Activated CD4-positive, CD25-positive, alpha-beta regulatory T cell treated with anti-CD3 and anti-CD28 coated beads, Interleukin-2, amount 50 U/mL, for 24 hours (primary cell): ENCODE data around the gene DPP4.
"Not testable (repeated sequence)": the region's sequence is repeated elsewhere in the genome, so short reads cannot be mapped to it uniquely, and the experiment has no call there.

Experiments
- ATAC-seq, 2 donors: fragments of 150-1000 bp; cut with Tn5 transposase; one replicate each; pipeline ENCODE4 v1.10.0; 2021; ENCODE audit warnings: mild to moderate bottlenecking in 1 of 2, moderate library complexity in 1 of 2

The DPP4 gene

DNA sequence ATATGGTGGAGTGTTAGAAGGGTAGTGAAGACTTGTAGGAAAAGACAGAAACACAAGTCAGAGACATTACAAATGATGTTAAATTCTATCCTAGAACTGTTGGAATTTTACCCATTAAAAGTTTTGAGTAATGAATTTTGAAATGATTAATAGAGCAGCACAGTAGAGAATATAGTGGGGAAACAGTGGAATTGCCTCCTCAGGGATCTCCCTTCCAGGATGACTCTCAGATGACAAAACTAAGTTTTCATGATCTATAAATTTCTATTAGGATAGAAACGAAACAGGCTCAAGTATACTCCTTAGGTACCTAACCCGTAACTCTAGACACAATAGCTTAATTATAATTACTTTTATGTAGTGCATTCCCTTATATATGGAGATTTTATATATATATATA lies 86.7 kb downstream of the DPP4 start:
- no peak for ATAC-seq

GRCh38 chr2:161983866-161984265 lies 90.1 kb downstream of the DPP4 start:
- ATAC-seq: no peak

GRCh38 chr2:161983331-161983651 lies 90.7 kb downstream of the DPP4 start:
- no peak for ATAC-seq

GRCh38 chr2:161982548-161983330 lies 91.3 kb downstream of the DPP4 start:
- ATAC-seq: peak in 1 of 2 donors; percentile 28

DNA sequence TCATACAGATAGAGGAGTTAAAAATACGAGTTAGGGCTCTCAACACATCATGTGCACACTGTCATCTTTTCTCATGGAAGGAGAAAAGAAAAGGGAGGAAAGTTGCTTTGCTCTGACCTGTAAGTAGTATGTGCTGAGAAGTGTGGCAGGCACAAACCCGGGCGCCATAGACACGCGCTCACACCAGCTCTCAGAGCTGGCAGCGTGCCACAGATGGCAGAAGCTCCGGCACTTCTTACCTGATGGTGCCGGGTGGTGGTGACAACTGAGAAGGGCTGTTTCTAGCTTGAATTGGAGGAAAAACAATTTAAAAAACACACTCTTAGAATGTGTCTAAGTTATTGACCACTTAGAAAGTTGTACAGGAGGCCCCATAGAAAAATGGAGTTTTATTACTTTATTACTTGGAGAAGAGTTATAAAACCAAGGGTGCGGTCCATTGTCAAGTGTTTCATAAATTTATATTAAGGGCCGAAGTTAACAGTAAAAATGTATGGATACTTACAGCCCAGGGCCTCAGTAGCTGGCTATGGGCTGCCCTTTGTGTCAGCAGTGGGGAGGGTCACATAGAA lies 92.2 kb downstream of the DPP4 start:
- ATAC-seq: no peak

GRCh38 chr2:161980976-161981375 lies 93.0 kb downstream of the DPP4 start:
- ATAC-seq: peak in 1 of 2 donors; percentile 55

GRCh38 chr2:161979490-161979889 lies 94.5 kb downstream of the DPP4 start:
- no peak for ATAC-seq

GRCh38 chr2:161977926-161978325 lies 96.1 kb downstream of the DPP4 start:
- not testable (repeated sequence) for ATAC-seq

- no peak for ATAC-seq
Measured at GRCh38 chr2:161976917-161977316, 97.1 kb downstream of the DPP4 start.

DNA sequence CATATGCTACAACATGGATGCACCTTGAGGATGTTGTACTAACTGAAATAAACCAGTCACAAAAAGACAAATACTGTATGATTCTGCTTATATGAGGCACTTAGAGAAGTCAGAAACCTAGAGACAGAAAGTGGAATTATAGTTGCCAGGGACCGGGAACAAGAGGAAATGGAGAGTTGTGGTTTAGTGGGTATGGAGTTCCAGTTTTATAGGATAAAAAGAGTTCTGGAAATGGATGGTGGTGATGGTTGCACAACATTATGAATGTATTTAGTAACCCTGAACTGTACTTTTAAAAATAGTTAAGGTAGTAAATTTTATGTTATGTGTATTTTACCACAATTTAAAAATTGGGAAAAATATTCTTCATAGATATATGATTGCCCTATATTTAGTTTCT lies 97.7 kb downstream of the DPP4 start:
- ATAC-seq: no peak

DNA sequence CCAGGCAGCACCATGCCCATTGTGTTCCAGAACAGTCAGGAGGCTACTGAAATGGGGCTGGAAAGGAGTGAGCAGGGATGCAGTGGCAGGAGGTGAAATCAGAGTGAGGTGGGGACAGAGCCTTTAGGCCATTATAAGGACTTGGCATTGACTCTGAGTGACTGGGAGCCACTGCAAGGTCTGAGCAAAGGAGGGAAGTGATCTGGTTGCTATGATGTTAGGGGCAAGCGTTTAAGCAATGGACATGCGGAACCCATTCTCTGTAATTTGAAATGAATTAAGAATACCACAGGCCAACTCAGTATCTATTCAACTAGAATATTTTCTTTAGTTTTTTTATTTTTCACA lies 98.2 kb downstream of the DPP4 start:
- ATAC-seq: no peak

DNA sequence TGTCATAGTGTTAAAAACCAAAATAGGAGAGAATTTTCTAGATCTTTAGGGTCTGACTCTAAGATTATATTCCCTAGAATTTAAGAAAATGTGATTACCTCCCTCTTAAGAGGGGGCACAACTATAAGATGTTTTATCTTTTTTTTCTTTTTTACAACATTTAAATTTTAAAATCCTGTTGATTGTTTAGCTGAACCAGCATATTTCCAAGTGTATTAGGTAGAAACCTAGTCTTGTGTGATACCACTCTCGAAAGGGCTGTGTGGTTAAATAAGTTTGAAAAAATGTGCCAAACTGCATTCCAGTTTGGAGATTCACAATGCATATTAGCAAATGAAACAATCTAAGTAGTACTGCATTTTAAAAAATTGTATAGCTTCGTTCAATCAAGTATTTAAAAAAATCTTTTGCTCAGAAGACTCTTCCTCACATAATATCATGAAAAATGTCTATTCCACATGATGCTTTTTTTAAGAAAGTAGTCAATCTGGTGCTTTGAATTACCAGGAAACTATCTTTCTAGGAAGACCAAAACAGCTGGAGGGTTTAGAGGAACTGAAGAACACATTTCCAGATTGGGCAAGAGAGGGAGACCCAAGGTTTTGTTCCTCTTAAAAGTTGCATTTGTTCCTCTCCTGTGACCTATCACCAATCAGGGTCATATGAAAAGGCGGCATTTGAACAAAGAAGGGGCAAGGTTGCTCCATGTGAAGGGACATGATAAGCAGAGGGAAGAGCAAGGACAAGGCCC lies 98.8 kb downstream of the DPP4 start:
- no peak for ATAC-seq

GRCh38 chr2:161974461-161974860 lies 99.6 kb downstream of the DPP4 start:
- peak in 1 of 2 donors; percentile 24 for ATAC-seq

GRCh38 chr2:161972866-161973265 lies 101.1 kb downstream of the DPP4 start:
- no peak for ATAC-seq

DNA sequence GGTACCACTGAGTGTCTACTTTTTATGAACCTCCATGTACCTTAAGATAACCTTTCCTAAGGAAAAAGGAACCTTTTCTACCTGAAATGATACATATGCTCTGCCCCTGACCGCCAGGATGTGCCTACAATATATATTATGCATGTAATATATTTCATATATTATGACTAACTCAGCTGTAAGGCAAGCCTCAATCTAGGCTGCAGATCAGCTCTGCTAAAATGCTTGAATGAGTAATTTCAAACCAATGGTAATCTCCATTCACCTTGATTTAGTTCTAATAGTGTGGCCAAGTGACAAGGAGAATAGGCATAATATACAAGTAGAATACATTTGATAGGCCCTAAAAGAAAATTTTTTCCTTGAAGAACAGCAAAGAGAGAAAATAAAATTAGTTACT lies 101.8 kb downstream of the DPP4 start:
- peak; percentile 38 to 48 for ATAC-seq

DNA sequence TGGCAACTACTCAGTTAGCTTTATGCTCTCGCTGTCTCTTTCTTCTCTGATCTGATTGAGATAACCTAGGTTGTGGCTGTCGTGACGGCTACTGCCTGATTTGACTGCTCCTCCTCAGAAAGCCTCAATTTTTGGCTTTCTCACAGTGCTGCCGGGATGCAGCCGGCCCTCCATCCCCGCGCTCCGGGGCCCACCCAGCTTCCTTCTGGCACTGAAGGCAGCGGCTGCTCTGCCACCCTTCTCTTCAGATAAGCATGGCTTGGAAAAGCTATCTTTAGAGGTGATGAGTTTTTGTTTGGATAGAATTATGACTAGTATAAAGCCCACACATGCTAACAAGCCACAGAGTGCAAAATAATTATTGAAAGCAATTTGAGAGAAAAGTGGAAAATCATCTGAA lies 102.5 kb downstream of the DPP4 start:
- no peak for ATAC-seq

DNA sequence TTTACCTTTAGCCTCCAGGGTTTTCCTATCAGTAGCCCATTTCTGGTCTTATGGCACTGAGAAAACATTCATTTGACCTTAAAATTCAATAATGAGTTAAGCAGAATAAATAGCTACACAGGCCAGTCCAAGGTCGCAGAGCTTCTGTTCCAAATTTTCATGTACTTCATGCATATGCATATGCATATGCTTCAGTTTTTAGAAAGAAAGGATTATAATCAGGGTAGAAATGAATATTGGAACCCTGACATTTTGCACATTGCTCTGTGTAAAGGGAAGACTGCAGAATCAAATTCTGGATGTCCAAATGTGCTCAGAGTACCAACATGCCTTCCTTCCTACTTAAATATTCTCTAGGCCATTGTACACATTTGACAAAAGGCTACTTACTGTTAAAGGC lies 104.9 kb downstream of the DPP4 start:
- ATAC-seq: no peak

DNA sequence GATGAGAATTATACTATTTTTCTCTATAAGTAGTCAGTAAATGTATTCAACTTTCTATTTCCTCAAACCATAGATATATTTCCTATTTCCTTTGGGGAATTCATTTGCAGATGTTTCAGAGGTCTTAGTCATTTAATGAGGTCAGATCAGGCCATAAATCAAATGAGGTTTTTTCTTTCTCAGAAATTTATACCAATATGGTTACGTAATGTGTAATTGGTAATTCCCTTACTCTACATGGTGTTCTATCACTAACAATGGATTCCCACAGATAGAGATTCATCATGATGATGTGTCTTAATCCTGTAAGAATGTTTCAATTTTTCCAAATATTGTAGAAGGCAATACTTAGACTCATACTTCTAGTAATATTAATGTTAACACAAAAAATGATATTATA lies 108.0 kb downstream of the DPP4 start:
- peak; percentile 86 to 92 for ATAC-seq

DNA sequence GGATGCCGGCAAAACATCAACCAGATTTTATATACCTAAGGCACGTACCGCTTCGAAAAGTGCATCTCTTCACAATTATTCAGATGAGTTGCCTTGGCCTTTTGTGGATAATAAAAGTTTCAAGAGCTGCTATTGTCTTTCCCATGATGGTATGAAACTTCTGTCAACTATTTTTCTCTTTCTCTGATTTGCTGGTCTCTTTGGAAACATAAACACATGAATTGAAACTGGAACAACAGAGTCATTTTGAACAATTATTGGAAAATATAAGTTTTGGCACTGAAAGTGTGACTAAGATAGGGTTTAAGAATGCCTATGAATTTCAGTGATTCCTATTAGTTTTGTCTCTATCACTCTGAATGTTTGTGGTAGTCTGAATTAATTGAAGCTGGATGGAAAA lies 109.9 kb downstream of the DPP4 start:
- ATAC-seq: peak; percentile 19 to 37

- no peak for ATAC-seq
Measured at GRCh38 chr2:161962160-161962559, 111.9 kb downstream of the DPP4 start.

GRCh38 chr2:161961061-161961460 lies 113.0 kb downstream of the DPP4 start:
- no peak for ATAC-seq

GRCh38 chr2:161956738-161957137 lies 117.3 kb downstream of the DPP4 start:
- ATAC-seq: peak; percentile 44 to 55

DNA sequence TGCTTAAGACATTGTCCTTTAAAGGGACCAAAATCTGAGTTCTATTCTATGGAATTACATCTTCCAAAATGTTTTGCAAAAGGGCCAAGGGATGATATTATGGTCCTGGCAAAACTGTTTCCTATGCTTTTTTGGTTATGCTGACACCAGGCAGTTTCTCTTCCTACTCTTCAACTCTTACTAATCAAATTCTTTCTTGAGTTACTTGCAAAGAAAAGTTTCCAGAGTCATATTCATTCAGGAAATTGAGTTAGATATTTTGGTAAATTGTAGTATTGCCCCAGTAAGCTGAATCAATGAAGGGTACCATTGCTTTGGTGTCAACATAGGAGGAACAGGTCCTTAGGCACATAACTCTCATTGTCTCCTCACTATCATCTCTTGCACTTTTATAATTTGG lies 118.8 kb downstream of the DPP4 start:
- ATAC-seq: no peak

DNA sequence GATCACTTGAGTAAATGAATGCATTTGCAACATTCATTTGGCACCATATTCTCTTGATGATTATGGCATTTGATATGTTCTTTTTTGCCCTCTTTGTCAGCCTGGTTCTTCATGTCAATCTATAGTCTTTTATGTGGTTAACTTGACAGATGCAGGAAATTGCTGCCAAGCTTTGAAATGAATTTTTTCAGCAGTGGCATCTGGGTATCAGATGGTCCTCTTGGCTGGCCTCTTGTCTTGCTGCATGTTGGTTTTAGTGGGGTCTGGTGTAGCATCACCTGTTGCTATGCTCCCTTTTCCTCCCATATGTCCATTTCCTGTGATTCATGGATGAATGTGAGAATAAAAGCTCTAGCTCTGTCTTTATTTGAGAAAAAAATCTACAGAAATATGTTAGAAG lies 119.9 kb downstream of the DPP4 start:
- no peak for ATAC-seq
